Measurements from ENCODE around the gene FGR. TPM values are rescaled to one million over a fixed set of nuclear protein-coding genes. Genes with fewer than 3 reads are reported as not detected.

Gene FGR
- total RNA-seq, 1 experiment from 2014 or later = not detected

DNA sequence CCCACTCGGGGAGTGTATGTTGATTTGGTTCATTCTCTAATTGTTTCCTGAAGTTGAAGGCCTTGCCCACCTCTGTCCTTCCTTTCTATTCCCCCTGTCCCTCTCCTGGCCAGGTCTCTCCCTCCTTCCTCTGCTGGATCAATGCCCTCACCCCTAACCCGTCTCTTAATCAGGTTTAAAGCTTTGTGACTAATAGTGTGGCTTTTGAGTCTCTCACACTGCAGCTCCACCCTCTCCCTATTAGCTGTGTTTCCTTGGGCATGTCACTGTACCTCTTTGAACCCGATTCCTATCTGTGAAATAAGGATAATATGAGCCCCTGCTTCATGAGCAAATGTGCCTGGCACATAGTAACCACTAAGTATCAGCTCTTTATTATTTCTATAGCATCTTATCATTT is 51.5 kb downstream of the FGR start:
- no peaks in the 10 kb centered on the region for H3K79me2 ChIP-seq (ENCODE audit: low read depth)
- BruUV-seq (replicated peaks) = no TSS peak
- no peak overlapping the region for H3K4me2 ChIP-seq
- no peak overlapping the region for H2AFZ ChIP-seq
- H3F3A ChIP-seq (ENCODE audit: insufficient read depth, low read depth) = no peaks in the 10 kb centered on the region
- no peaks in the 10 kb centered on the region for H3K4me1 ChIP-seq (replicated peaks; ENCODE audit: insufficient read depth)
- DNase-seq = no peak
- no peaks in the 10 kb centered on the region for H3K9me2 ChIP-seq (ENCODE audit: insufficient read depth)
- H4K20me1 ChIP-seq (ENCODE audit: insufficient read depth) = no peaks in the 10 kb centered on the region
- intact Hi-C loops (cut with micrococcal nuclease; ENCODE audit: unreplicated experiment) = no loop called here
- CTCF ChIA-PET = no interaction called here
- H3K36me3 ChIP-seq (ENCODE audit: low read depth) = no peaks in the 10 kb centered on the region
- H3K27me3 ChIP-seq (ENCODE audit: insufficient read depth, low read depth) = no peaks in the 10 kb centered on the region
- no peaks in the 10 kb centered on the region for H3K9me3 ChIP-seq (ENCODE audit: insufficient read depth, low read depth)
- POLR2A ChIA-PET (ENCODE audit: unreplicated experiment) = no interaction called here
- H3K27ac ChIP-seq = no peak overlapping the region
- TF ChIP-seq, protein P1, sequence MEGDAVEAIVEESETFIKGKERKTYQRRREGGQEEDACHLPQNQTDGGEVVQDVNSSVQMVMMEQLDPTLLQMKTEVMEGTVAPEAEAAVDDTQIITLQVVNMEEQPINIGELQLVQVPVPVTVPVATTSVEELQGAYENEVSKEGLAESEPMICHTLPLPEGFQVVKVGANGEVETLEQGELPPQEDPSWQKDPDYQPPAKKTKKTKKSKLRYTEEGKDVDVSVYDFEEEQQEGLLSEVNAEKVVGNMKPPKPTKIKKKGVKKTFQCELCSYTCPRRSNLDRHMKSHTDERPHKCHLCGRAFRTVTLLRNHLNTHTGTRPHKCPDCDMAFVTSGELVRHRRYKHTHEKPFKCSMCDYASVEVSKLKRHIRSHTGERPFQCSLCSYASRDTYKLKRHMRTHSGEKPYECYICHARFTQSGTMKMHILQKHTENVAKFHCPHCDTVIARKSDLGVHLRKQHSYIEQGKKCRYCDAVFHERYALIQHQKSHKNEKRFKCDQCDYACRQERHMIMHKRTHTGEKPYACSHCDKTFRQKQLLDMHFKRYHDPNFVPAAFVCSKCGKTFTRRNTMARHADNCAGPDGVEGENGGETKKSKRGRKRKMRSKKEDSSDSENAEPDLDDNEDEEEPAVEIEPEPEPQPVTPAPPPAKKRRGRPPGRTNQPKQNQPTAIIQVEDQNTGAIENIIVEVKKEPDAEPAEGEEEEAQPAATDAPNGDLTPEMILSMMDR (conservative IDR thresholded peaks at IDR 0.05) = no peak
- no peak for TF ChIP-seq EZH2 (IDR thresholded peaks at IDR 0.05; ENCODE audit: low read depth)
- H3K4me3 ChIP-seq = no peak overlapping the region

DNA sequence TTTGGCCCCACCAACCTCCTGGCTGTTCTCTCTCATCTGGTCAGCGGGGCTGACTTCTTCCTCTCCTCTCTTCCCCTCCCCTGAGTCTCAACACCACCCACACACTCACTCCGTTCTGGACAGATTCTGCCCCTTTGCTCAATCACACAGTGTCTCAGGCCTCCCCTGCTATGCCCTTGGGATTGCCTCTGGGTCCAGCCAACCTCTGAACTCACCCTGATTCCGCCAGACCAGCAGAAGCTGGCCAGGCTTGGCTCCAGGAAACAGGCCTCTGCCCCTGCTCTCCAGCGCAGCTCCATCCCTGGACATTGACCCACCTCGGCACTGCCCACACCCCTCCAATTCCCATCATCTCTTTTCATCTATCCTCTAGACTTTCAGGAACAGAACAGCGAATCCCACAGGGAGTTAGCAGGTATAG is 53.2 kb downstream of the FGR start:
- Histone ChIP-seq H3K4me3 (no peak overlapping the region), H3K36me3 (ENCODE audit: low read depth) (no peaks in the 10 kb centered on the region), H3K27me3 (ENCODE audit: insufficient read depth, low read depth) (no peaks in the 10 kb centered on the region), H3K27ac (no peak overlapping the region), H3K79me2 (ENCODE audit: low read depth) (no peaks in the 10 kb centered on the region), H3K4me1 (replicated peaks; ENCODE audit: insufficient read depth) (no peaks in the 10 kb centered on the region), H3K9me2 (ENCODE audit: insufficient read depth) (no peaks in the 10 kb centered on the region), H3F3A (ENCODE audit: insufficient read depth, low read depth) (no peaks in the 10 kb centered on the region), H3K9me3 (ENCODE audit: insufficient read depth, low read depth) (no peaks in the 10 kb centered on the region), H4K20me1 (ENCODE audit: insufficient read depth) (no peaks in the 10 kb centered on the region), H3K4me2 (no peak overlapping the region), H2AFZ (no peak overlapping the region)
- CTCF ChIA-PET = no interaction called here
- intact Hi-C loops (cut with micrococcal nuclease; ENCODE audit: unreplicated experiment) = no loop called here
- POLR2A ChIA-PET (ENCODE audit: unreplicated experiment) = no interaction called here
- no TSS peak for BruUV-seq (replicated peaks)
- TF ChIP-seq, protein P1 (conservative IDR thresholded peaks at IDR 0.05) = no peak
- no peak for DNase-seq

DNA sequence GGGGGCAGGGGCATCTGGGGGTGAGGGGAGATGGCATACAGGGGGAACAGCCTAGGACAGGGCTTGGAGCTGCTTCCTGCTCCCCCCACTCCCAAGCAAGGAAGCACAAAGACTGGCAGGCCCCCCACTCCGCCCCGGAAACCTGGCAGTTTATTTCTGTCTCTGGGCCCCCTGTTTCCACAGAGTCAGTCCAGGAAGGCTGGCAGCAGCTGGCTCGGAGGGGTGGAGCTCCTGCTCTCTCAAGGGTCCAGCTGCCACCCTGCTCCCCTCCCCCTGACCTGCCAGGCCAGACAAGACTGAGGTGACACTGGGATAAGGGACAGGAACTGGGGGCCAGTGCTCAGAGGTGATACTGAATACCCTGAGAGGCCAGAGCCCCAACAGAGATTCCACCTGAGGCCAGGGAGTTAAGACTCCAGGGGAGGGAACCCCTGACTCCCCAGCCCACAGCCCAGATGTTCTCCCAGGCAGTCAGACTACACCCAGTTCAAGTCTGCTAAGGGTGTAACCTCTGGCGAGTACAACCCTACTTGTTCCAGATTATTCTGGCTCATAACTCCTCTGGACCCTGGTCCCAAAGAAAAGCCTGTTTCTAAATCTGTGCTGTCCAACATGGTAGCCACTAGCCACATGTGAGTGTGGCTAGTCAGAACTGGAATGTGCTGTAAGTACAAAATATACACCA is 57.3 kb downstream of the FGR start:
- no peaks in the 10 kb centered on the region for H3K9me2 ChIP-seq (ENCODE audit: insufficient read depth)
- H3K27ac ChIP-seq = no peak overlapping the region
- no peaks in the 10 kb centered on the region for H3K9me3 ChIP-seq (ENCODE audit: insufficient read depth, low read depth)
- no peaks in the 10 kb centered on the region for H3F3A ChIP-seq (ENCODE audit: insufficient read depth, low read depth)
- H3K79me2 ChIP-seq (ENCODE audit: low read depth) = no peaks in the 10 kb centered on the region; the same call in 1 of the 2 replicates
- H4K20me1 ChIP-seq (ENCODE audit: insufficient read depth) = no peaks in the 10 kb centered on the region
- no TSS peak for BruUV-seq (replicated peaks)
- no peak overlapping the region for H3K4me2 ChIP-seq
- TF ChIP-seq, protein P1 (conservative IDR thresholded peaks at IDR 0.05) = no peak
- no peak overlapping the region for H2AFZ ChIP-seq
- ChIA-PET POLR2A (ENCODE audit: unreplicated experiment) (no interaction called here), CTCF (no interaction called here)
- H3K4me1 ChIP-seq (replicated peaks; ENCODE audit: insufficient read depth) = no peaks in the 10 kb centered on the region
- no peak for DNase-seq
- no peaks in the 10 kb centered on the region for H3K27me3 ChIP-seq (ENCODE audit: insufficient read depth, low read depth)
- no peaks in the 10 kb centered on the region for H3K36me3 ChIP-seq (ENCODE audit: low read depth)
- intact Hi-C loops (cut with micrococcal nuclease; ENCODE audit: unreplicated experiment) = no loop called here
- H3K4me3 ChIP-seq = no peak overlapping the region

Measured in PC-9 (cell line).